Kidney (tissue), 14 donors: ENCODE data around the gene PEPD. TPM values are rescaled to one million over a fixed set of nuclear protein-coding genes. Genes with fewer than 3 reads are reported as not detected.

Experiments used
- DNase-seq, 5 donors: peaks; one replicate each; pipeline ENCODE4 v3.0.0-alpha.2; 2013 to 2020
- FAIRE-seq: peaks from 2 replicates; lab custom pipeline; 2012; peaks lifted over from hg19 to GRCh38; lab: Jason Lieb, UNC
- H3K27ac ChIP-seq, 2 donors: one replicate each; pipeline ENCODE4 v1.7.0; 2013; ENCODE audit warnings: low read depth in 2 of 2, low read length in 2 of 2, inconsistent platforms in 1 of 2
- H3K27me3 ChIP-seq: one replicate; pipeline ENCODE4 v1.7.1; 2013; ENCODE audit warnings: low read length, inconsistent platforms; ENCODE audit not compliant: control insufficient read depth, insufficient read depth
- H3K36me3 ChIP-seq, 3 donors: one replicate each; pipeline versions ENCODE4 v1.7.0 to v1.7.1; 2013; ENCODE audit warnings: low read length in 3 of 3, control low read depth in 1 of 3, inconsistent platforms in 1 of 3; ENCODE audit not compliant: insufficient read depth in 3 of 3, control insufficient read depth in 2 of 3
- H3K4me1 ChIP-seq, 3 donors: one replicate each; pipeline versions ENCODE4 v1.7.0 to v1.7.1; 2013; ENCODE audit warnings: low read length in 3 of 3, inconsistent platforms in 1 of 3, low read depth in 1 of 3; ENCODE audit not compliant: control insufficient read depth in 2 of 3, insufficient read depth in 2 of 3
- H3K4me3 ChIP-seq, 3 donors: one replicate each; pipeline versions ENCODE4 v1.7.0 to v1.8.1; 2013; ENCODE audit warnings: low read length in 3 of 3, control low read depth in 1 of 3, inconsistent platforms in 1 of 3
- H3K9ac ChIP-seq, 3 donors: one replicate each; pipeline versions ENCODE4 v1.7.0 to v1.7.1; 2013; ENCODE audit warnings: low read length in 3 of 3, control low read depth in 1 of 3, inconsistent platforms in 1 of 3
- H3K9me3 ChIP-seq, 3 donors: one replicate each; pipeline versions ENCODE4 v1.7.0 to v1.7.1; 2013; ENCODE audit warnings: low read length in 3 of 3, control low read depth in 1 of 3, inconsistent platforms in 1 of 3; ENCODE audit not compliant: control insufficient read depth in 2 of 3, insufficient read depth in 1 of 3
- intact Hi-C: fragments of 100-400 bp; cut with DNase I; formaldehyde crosslinking; loops from one replicate; pipeline ENCODE4 v1.11.1; 2022
- polyA plus RNA-seq: library from polyadenylated mRNA; stranded (reverse); fragments of 350-450 nt; fragmentation: Illumina TruSeq; extraction: RNeasy Lipid Tissue Mini Kit (QIAGEN cat#74804); gene quantifications from one replicate; pipeline ENCODE4 v1.2.3, GENCODE V29; 2014; ENCODE audit warnings: low read depth, low replicate concordance; ENCODE audit not compliant: insufficient read depth
- total RNA-seq: library from RNA; stranded (reverse); fragmentation: NEBNext Ultra II Directional; extraction: Animal tissue kit (Norgen Biotek cat#: 25700); gene quantifications from one replicate; pipeline ENCODE4 v1.2.1, GENCODE V29; 2021
- TF ChIP-seq, protein P1 (sequence below): IDR thresholded peaks from 3 replicates; pipeline ENCODE4 v1.5.1; 2012; ENCODE audit warnings: mild to moderate bottlenecking, moderate library complexity, borderline replicate concordance; ENCODE audit not compliant: insufficient read depth; ENCODE audit errors: extremely low read depth
- donor health status: control.
- donor health status: control.
- donor health status: control.
- donor health status: control.
- donor health status: control.
- donor health status: DM: yes; HTN: yes; CAD: no.
- donor health status: Normal renal cell carcinoma (clear cell type).

PEPD gene
- total and polyA plus RNA-seq, 2 donors from 2014 or later = 71.4 to 402 TPM

DNA sequence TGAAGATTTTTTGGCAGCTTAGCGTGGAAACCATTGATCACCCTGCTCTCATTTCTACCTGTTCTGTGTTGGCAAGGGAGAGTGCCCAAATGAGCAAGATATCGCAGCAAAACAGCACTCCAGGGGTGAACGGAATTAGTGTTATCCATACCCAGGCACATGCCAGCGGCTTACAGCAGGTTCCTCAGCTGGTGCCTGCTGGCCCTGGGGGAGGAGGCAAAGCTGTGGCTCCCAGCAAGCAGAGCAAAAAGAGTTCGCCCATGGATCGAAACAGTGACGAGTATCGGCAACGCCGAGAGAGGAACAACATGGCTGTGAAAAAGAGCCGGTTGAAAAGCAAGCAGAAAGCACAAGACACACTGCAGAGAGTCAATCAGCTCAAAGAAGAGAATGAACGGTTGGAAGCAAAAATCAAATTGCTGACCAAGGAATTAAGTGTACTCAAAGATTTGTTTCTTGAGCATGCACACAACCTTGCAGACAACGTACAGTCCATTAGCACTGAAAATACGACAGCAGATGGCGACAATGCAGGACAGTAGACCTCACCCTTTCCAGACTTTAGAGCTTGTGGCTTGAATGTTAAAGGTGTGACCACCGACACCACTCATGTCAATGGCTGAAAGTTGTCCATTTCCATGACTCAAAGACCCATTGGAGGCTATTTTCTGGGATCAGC lies 142.3 kb downstream of the PEPD start:
- TF ChIP-seq, protein P1, sequence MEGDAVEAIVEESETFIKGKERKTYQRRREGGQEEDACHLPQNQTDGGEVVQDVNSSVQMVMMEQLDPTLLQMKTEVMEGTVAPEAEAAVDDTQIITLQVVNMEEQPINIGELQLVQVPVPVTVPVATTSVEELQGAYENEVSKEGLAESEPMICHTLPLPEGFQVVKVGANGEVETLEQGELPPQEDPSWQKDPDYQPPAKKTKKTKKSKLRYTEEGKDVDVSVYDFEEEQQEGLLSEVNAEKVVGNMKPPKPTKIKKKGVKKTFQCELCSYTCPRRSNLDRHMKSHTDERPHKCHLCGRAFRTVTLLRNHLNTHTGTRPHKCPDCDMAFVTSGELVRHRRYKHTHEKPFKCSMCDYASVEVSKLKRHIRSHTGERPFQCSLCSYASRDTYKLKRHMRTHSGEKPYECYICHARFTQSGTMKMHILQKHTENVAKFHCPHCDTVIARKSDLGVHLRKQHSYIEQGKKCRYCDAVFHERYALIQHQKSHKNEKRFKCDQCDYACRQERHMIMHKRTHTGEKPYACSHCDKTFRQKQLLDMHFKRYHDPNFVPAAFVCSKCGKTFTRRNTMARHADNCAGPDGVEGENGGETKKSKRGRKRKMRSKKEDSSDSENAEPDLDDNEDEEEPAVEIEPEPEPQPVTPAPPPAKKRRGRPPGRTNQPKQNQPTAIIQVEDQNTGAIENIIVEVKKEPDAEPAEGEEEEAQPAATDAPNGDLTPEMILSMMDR = no peak
- Histone ChIP-seq H3K27ac (no peak overlapping the region), H3K4me3 (no peak overlapping the region), H3K27me3 (no peaks in the 10 kb centered on the region), H3K9me3 (no peaks in the 10 kb centered on the region), H3K9ac (no peak overlapping the region), H3K36me3 (peaks cover 3 to 6% (median 5%) of the 10 kb centered on the region in 3 donors), H3K4me1 (peaks cover 0 to 21% (median 19%) of the 10 kb centered on the region in 3 donors)
- FAIRE-seq (no peak), DNase-seq (no peak)
- intact Hi-C loops = no loop called here

DNA sequence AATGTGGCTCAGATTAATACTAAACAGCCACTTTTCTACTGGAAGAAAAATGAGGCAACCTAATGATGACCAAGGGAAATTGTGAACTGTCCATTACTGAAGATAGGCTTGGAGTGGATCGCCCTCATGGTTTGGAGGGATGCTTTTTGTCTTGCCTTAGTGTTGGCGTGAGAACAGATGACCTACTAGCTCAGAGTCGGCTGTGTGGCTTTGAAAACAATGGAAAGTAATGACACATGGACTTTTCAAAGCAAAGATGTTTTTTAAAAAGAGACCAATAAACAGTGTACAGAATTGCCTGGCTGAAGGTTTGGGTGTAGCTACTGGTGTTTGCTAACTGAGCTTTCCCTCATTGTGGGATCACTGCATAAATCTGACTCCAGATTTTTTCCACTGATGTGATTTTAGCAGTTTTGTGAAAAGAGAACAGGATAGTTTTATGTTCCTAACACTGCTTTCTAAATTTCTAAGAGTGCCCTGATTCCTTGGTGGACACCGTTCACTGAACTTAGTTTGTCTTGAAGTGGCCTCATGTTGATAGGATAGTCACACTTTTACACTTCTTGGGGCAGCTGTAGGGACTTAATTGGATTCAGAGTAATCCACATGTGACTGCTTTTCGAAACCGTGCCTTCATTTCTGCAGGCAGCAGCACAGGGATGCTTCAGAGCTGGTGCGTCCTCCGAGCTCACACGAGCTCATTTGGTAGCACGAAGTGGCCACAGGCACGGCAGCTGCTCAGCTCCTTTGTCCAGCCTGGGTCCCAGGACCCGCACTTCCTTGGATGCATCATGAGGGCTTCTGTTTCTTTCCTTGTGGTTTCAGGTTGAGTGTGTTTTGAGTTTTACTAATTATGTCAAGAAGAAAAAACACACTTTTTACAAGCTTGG lies 143.8 kb downstream of the PEPD start:
- no peak overlapping the region for H3K4me3 ChIP-seq
- no peak for FAIRE-seq
- H3K36me3 ChIP-seq = peaks cover 3 to 6% (median 5%) of the 10 kb centered on the region in 3 donors
- H3K9ac ChIP-seq = no peak overlapping the region
- intact Hi-C loops = no loop called here
- H3K4me1 ChIP-seq = peaks cover 0 to 23% (median 19%) of the 10 kb centered on the region in 3 donors
- H3K27me3 ChIP-seq = no peaks in the 10 kb centered on the region
- no peak overlapping the region for H3K27ac ChIP-seq
- no peak for DNase-seq
- TF ChIP-seq, protein P1 = no peak
- no peaks in the 10 kb centered on the region for H3K9me3 ChIP-seq

DNA sequence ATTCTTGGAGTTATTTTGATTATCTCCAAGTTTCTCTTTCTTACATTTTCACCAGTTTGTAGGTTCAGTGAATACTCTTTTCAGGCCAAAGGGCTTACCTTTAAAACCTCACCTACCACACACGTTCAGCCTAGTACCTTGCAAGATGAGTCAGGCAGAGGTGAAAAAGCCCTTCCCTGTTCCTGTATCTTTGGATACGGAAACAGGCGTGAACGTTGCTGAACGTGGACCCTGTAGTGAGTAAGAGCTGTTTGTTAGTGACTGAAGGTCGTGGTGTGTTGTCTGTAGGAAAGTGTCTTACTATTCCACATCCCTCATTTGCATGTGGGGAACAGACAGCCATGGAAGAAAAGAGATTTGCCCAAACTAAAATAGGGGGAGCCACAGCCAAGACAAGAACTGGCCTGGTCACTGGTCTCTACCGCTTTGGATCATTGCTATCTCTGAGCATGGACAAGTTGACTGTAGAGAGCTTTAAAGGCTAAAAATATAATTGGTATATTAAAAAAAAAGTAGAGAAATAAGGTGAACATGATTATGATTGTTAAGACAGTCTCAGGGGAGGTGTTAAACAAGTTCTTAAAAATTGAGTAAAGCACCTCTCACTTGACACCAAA lies 144.5 kb downstream of the PEPD start:
- TF ChIP-seq, protein P1 = no peak
- DNase-seq (no peak), FAIRE-seq (no peak)
- H3K36me3 ChIP-seq = peaks cover 3 to 6% (median 5%) of the 10 kb centered on the region in 3 donors
- H3K27ac ChIP-seq = peak overlapping the region in 1 of 2 donors; percentile 46
- H3K4me3 ChIP-seq = no peak overlapping the region
- intact Hi-C loops = no loop called here
- no peaks in the 10 kb centered on the region for H3K27me3 ChIP-seq
- no peaks in the 10 kb centered on the region for H3K9me3 ChIP-seq
- peaks cover 0 to 23% (median 19%) of the 10 kb centered on the region in 3 donors for H3K4me1 ChIP-seq
- no peak overlapping the region for H3K9ac ChIP-seq
